GM12878 (cell line): Measurements from ENCODE around the gene CDC123. TPM values are rescaled to one million over a fixed set of nuclear protein-coding genes. Genes with fewer than 3 reads are reported as not detected.

Experiments
- ATAC-seq: fragments of 200-7000 bp; cut with Tn5 transposase; 3 replicates; pipeline ENCODE4 v1.9.1; 2020; ENCODE audit warnings: mild to moderate bottlenecking, moderate library complexity
- BruUV-seq: library from RNA; stranded (reverse); fragments of 400-500 nt; replicated peaks from 2 replicates; lab custom pipeline; 2021; lab: Mats Ljungman, UMichigan
- CTCF ChIA-PET: fragments of 300-600 bp; sonication (Branson Sonifier 250); formaldehyde crosslinking; extraction: SDS; loops from one replicate; lab custom pipeline; 2021; ENCODE audit warnings: inconsistent platforms; lab: Yijun Ruan, JAX
- POLR2A ChIA-PET: fragments of 350-600 bp; formaldehyde crosslinking; extraction: SDS; loops from one replicate; lab custom pipeline; 2021; ENCODE audit warnings: inconsistent platforms; lab: Charles Lee
- RAD21 ChIA-PET: fragments of 300-600 bp; sonication (Branson Sonifier 250); formaldehyde crosslinking; loops from one replicate; lab custom pipeline; 2023; ENCODE audit warnings: antibody characterized with exemption; ENCODE audit not compliant: unreplicated experiment; lab: Charles Lee
- SMC1A ChIA-PET: fragments of 300-600 bp; sonication (Branson Sonifier 250); formaldehyde crosslinking; loops from one replicate; lab custom pipeline; 2023; ENCODE audit not compliant: unreplicated experiment, uncharacterized antibody; lab: Charles Lee
- DNase-seq: peaks from one replicate; pipeline ENCODE4 v3.0.0-alpha.2; 2011; ENCODE audit warnings: low read depth, low spot score
- FAIRE-seq: peaks from 3 replicates; lab custom pipeline; 2011; peaks lifted over from hg19 to GRCh38; lab: Jason Lieb, UNC
- H2AFZ ChIP-seq: 2 replicates; pipeline ENCODE4 v1.6.0; 2011; ENCODE audit warnings: low read depth, low read length, control low read depth; ENCODE audit not compliant: control insufficient read depth
- H3K27ac ChIP-seq: 2 replicates; pipeline ENCODE4 v1.5.1; 2011; ENCODE audit warnings: control low read depth; ENCODE audit not compliant: control insufficient read depth, insufficient read depth
- H3K27me3 ChIP-seq, 2 experiments: replicated peaks in 1 of 2; 2 replicates each; pipeline versions ENCODE4 v1.6.0 to v1.6.1; 2011; ENCODE audit warnings: low read length in 1 of 2; ENCODE audit not compliant: control insufficient read depth in 2 of 2, insufficient read depth in 2 of 2
- H3K36me3 ChIP-seq, 2 experiments: 2 replicates each; pipeline ENCODE4 v1.5.1; 2011; ENCODE audit warnings: low read length in 1 of 2; ENCODE audit not compliant: control insufficient read depth in 2 of 2, insufficient read depth in 2 of 2
- H3K4me1 ChIP-seq: 2 replicates; pipeline ENCODE4 v1.6.1; 2011; ENCODE audit warnings: mild to moderate bottlenecking, low read length, moderate library complexity, mixed read lengths; ENCODE audit not compliant: control insufficient read depth, insufficient read depth
- H3K4me2 ChIP-seq: 2 replicates; pipeline ENCODE4 v1.6.0; 2011; ENCODE audit warnings: control low read depth; ENCODE audit not compliant: control insufficient read depth, insufficient read depth
- H3K4me3 ChIP-seq: fragments of 200-600 bp; sonication (generic); 2 replicates; pipeline ENCODE4 v1.5.1; 2016
- H3K79me2 ChIP-seq: 2 replicates; pipeline ENCODE4 v1.6.0; 2011; ENCODE audit warnings: low read length; ENCODE audit not compliant: control insufficient read depth, insufficient read depth
- H3K9ac ChIP-seq: 2 replicates; pipeline ENCODE4 v1.8.0; 2011; ENCODE audit warnings: low read length, control low read depth, mixed read lengths; ENCODE audit not compliant: control insufficient read depth, insufficient read depth
- H3K9me3 ChIP-seq: replicated peaks from 3 replicates; pipeline ENCODE4 v1.5.1; 2011; ENCODE audit warnings: mild to moderate bottlenecking, low read length; ENCODE audit not compliant: control insufficient read depth, insufficient read depth
- H4K20me1 ChIP-seq: 2 replicates; pipeline ENCODE4 v1.6.0; 2011; ENCODE audit not compliant: control insufficient read depth, insufficient read depth
- CBX3 ChIP-seq: fragments of 200-600 bp; sonication (generic); IDR thresholded peaks from 2 replicates; pipeline ENCODE4 v1.6.1; 2016; ENCODE audit warnings: low read depth, borderline replicate concordance
- CREB1 ChIP-seq: IDR thresholded peaks from 2 replicates; pipeline ENCODE4 v1.6.1; 2012; ENCODE audit warnings: low read depth, mild to moderate bottlenecking, inconsistent platforms
- CUX1 ChIP-seq: IDR thresholded peaks from 2 replicates; pipeline ENCODE4 v1.6.1; 2012; ENCODE audit warnings: improper control_type of control experiment, low read depth, low read length; ENCODE audit not compliant: insufficient replicate concordance
- DPF2 ChIP-seq: fragments of 450-650 bp; IDR thresholded peaks from 2 replicates; pipeline ENCODE4 v1.6.1; 2017; ENCODE audit warnings: mild to moderate bottlenecking
- ESRRA ChIP-seq: IDR thresholded peaks from 2 replicates; pipeline ENCODE4 v1.6.1; 2012; ENCODE audit warnings: mild to moderate bottlenecking, low read length, improper control_type of control experiment
- EZH2 ChIP-seq: IDR thresholded peaks from 2 replicates; pipeline ENCODE4 v1.6.1; 2012; ENCODE audit warnings: low read depth, mild to moderate bottlenecking, control low read depth, inconsistent platforms, low read length, borderline replicate concordance; ENCODE audit not compliant: control insufficient read depth
- GABPA ChIP-seq: IDR thresholded peaks from 2 replicates; pipeline ENCODE4 v1.6.1; 2014; ENCODE audit warnings: antibody characterized with exemption, low read depth, mild to moderate bottlenecking, inconsistent platforms
- HDAC2 ChIP-seq: fragments of 200-600 bp; sonication (generic); IDR thresholded peaks from 2 replicates; pipeline ENCODE4 v1.6.1; 2017
- HSF1 ChIP-seq: fragments of 150-350 bp; IDR thresholded peaks from 2 replicates; pipeline ENCODE4 v1.6.1; 2014; ENCODE audit warnings: mild to moderate bottlenecking, low read depth, low read length
- IRF4 ChIP-seq: IDR thresholded peaks from 2 replicates; pipeline ENCODE4 v1.6.1; 2011; ENCODE audit warnings: low read depth, low read length
- JUND ChIP-seq: IDR thresholded peaks from 2 replicates; pipeline ENCODE4 v1.6.1; 2012; ENCODE audit warnings: low read depth, mild to moderate bottlenecking, low read length, improper control_type of control experiment, moderate library complexity
- PAX8 ChIP-seq: fragments of 450-650 bp; IDR thresholded peaks from 2 replicates; pipeline ENCODE4 v1.6.1; 2017; ENCODE audit warnings: mild to moderate bottlenecking, moderate library complexity
- REST ChIP-seq: IDR thresholded peaks from 2 replicates; pipeline ENCODE4 v1.6.1; 2012; ENCODE audit warnings: mild to moderate bottlenecking, low read depth, low read length
- SIX5 ChIP-seq: IDR thresholded peaks from 2 replicates; pipeline ENCODE4 v1.6.1; 2011; ENCODE audit warnings: mild to moderate bottlenecking, low read depth, low read length, moderate library complexity; ENCODE audit not compliant: severe bottlenecking
- SMARCA5 ChIP-seq: fragments of 450-650 bp; IDR thresholded peaks from 2 replicates; pipeline ENCODE4 v1.6.1; 2017; ENCODE audit warnings: mild to moderate bottlenecking
- SP1 ChIP-seq: IDR thresholded peaks from one replicate; pipeline ENCODE4 v1.6.1; 2011; ENCODE audit warnings: low read depth, low read length
- ZNF274 ChIP-seq: IDR thresholded peaks from one replicate; pipeline ENCODE4 v1.8.0; 2011; ENCODE audit not compliant: insufficient read length, insufficient read depth
- WGBS: methylation state at CpG from one replicate; pipeline ENCODE4 v1.1.6; 2016; ENCODE audit warnings: low lambda C conversion rate; ENCODE audit not compliant: insufficient replicate concordance, insufficient coverage; ENCODE audit errors: missing lambda C conversion rate; 5-methylcytosine and 5-hydroxymethylcytosine counted together
- in situ Hi-C: fragments of 300-500 bp; cut with MboI; formaldehyde crosslinking; loops from 9 replicates; pipeline ENCODE4 v1.14.3; 2018; ENCODE audit warnings: mixed read lengths
- intact Hi-C: fragments of 100-400 bp; cut with micrococcal nuclease; formaldehyde crosslinking; loops from one replicate; pipeline ENCODE4 v1.14.2; 2022; ENCODE audit not compliant: unreplicated experiment
- polyA plus RNA-seq, 11 experiments: library from polyadenylated mRNA; depleted of rRNA in 4 of 11; unstranded in 6 of 11; stranded (reverse) in 5 of 11; fragments of >200 nt; fragmentation: Nextera tagmentation in 4 of 11; fragmentation: Illumina TruSeq in 1 of 11; extraction: Ambion mirVana in 4 of 11; extraction: Trizol in 1 of 11; gene quantifications; 1 replicate in 1 of 11; 2 replicates in 10 of 11; pipeline versions ENCODE4 v1.2.1 to v1.2.3, GENCODE V29; 2011 to 2016; ENCODE audit warnings: inconsistent platforms in 2 of 11, missing spikeins in 2 of 11, low read depth in 1 of 11
- total RNA-seq, 4 experiments: library from RNA; depleted of rRNA in 3 of 4; stranded (reverse); fragments of >200 nt in 3 of 4; fragmentation: Illumina TruSeq in 1 of 4; extraction: Trizol in 1 of 4; gene quantifications; 2 replicates each; pipeline versions ENCODE4 v1.2.1 to v1.2.3, GENCODE V29; 2013 to 2021

The CDC123 gene
- total and polyA plus RNA-seq, 10 of the 15 experiments (the other 5 are each of a cell fraction or from before 2014, with no cell fraction given), result 128 to 360 (median 209) TPM

- H3K4me3 ChIP-seq, result no peak overlapping the region
- no peak overlapping the region for H3K9ac ChIP-seq
- peaks cover 4% of the 10 kb centered on the region; the same call in 1 of the 2 replicates for H4K20me1 ChIP-seq
- in situ Hi-C loops, result no loop called here
- ATAC-seq, result no peak
- no peaks in the 10 kb centered on the region for H3K9me3 ChIP-seq
- H3K36me3 ChIP-seq, result peaks cover 4 to 41% of the 10 kb centered on the region in 2 experiments
- no peak overlapping the region for H2AFZ ChIP-seq
- no peak overlapping the region for H3K27ac ChIP-seq
- no TSS peak for BruUV-seq
- FAIRE-seq, result no peak
- H3K4me1 ChIP-seq, result peaks cover 3% of the 10 kb centered on the region; the same call in 1 of the 2 replicates
- ChIA-PET CTCF (interaction anchor here (0.7 to 1.0 kb wide), 2 partner anchors 11 to 497 kb away, joined by 3 read pairs; no protein-coding TSS in a partner anchor), POLR2A (no interaction called here), SMC1A (no interaction called here), RAD21 (no interaction called here)
- H3K27me3 ChIP-seq, result no peaks in the 10 kb centered on the region
- DNase-seq, result no peak
- 77% methylated on average over 3 of the region's 3 CpGs for WGBS
- intact Hi-C loops, result no loop called here
- no peak overlapping the region for H3K4me2 ChIP-seq
- H3K79me2 ChIP-seq, result peaks cover 50% of the 10 kb centered on the region
- TF ChIP-seq DPF2 (no peak), GABPA (no peak), IRF4 (no peak), HSF1 (no peak), CBX3 (no peak), EZH2 (no peak), ZNF274 (no peak), SIX5 (no peak), REST (no peak), CUX1 (no peak), SMARCA5 (no peak), PAX8 (no peak), SP1 (no peak), HDAC2 (no peak), JUND (no peak), CREB1 (no peak), ESRRA (no peak)
These were observed 9.1 kb downstream of the CDC123 start for GRCh38 chr10:12205082-12205481.
